ENCODE results near the gene UGT1A1. TPM values are rescaled to one million over a fixed set of nuclear protein-coding genes. Genes with fewer than 3 reads are reported as not detected.

The UGT1A1 gene
- total RNA-seq, 1 donor from 2014 or later, result not detected

GRCh38 chr2:233766416-233766815 is 6.3 kb downstream of the UGT1A1 start:
- no peak overlapping the region for H3K27ac Mint-ChIP-seq
- H3K27me3 Mint-ChIP-seq (ENCODE audit: insufficient read depth), result peaks cover 4% of the 10 kb centered on the region
- intact Hi-C loops (cut with micrococcal nuclease), result no loop called here
- DNase-seq (ENCODE audit: low spot score), result no peak
- no peak overlapping the region for H3K4me3 Mint-ChIP-seq
- H3K36me3 Mint-ChIP-seq (ENCODE audit: low read depth), result no peaks in the 10 kb centered on the region
- no peaks in the 10 kb centered on the region for H3K4me1 Mint-ChIP-seq (ENCODE audit: low read depth)
- no peaks in the 10 kb centered on the region for H3K9me3 Mint-ChIP-seq

- Mint-ChIP-seq H3K27me3 (ENCODE audit: insufficient read depth) (peaks cover 4% of the 10 kb centered on the region), H3K9me3 (no peaks in the 10 kb centered on the region), H3K4me1 (ENCODE audit: low read depth) (no peaks in the 10 kb centered on the region), H3K27ac (no peak overlapping the region), H3K36me3 (ENCODE audit: low read depth) (no peaks in the 10 kb centered on the region), H3K4me3 (no peak overlapping the region)
- no peak for DNase-seq (ENCODE audit: low spot score)
- intact Hi-C loops (cut with micrococcal nuclease), result no loop called here
Observed at GRCh38 chr2:233768076-233768475, 8.0 kb downstream of the UGT1A1 start.

- intact Hi-C loops (cut with micrococcal nuclease), result no loop called here
- Mint-ChIP-seq H3K27me3 (ENCODE audit: insufficient read depth) (peaks cover 4% of the 10 kb centered on the region), H3K27ac (no peak overlapping the region), H3K9me3 (no peaks in the 10 kb centered on the region), H3K4me3 (no peak overlapping the region), H3K4me1 (ENCODE audit: low read depth) (no peaks in the 10 kb centered on the region), H3K36me3 (ENCODE audit: low read depth) (no peaks in the 10 kb centered on the region)
- no peak for DNase-seq (ENCODE audit: low spot score)
Observed at GRCh38 chr2:233769260-233769659, 9.2 kb downstream of the UGT1A1 start.

GRCh38 chr2:233772153-233772552 is 12.1 kb downstream of the UGT1A1 start:
- H3K4me3 Mint-ChIP-seq, result no peak overlapping the region
- H3K27ac Mint-ChIP-seq, result no peak overlapping the region
- intact Hi-C loops (cut with micrococcal nuclease), result no loop called here
- DNase-seq (ENCODE audit: low spot score), result no peak
- peaks cover 4% of the 10 kb centered on the region for H3K27me3 Mint-ChIP-seq (ENCODE audit: insufficient read depth)
- peaks cover 4% of the 10 kb centered on the region for H3K9me3 Mint-ChIP-seq
- no peaks in the 10 kb centered on the region for H3K36me3 Mint-ChIP-seq (ENCODE audit: low read depth)
- no peaks in the 10 kb centered on the region for H3K4me1 Mint-ChIP-seq (ENCODE audit: low read depth)

GRCh38 chr2:233772583-233772982 is 12.5 kb downstream of the UGT1A1 start:
- Mint-ChIP-seq H3K27me3 (ENCODE audit: insufficient read depth) (peaks cover 4% of the 10 kb centered on the region), H3K4me1 (ENCODE audit: low read depth) (no peaks in the 10 kb centered on the region), H3K27ac (no peak overlapping the region), H3K36me3 (ENCODE audit: low read depth) (no peaks in the 10 kb centered on the region), H3K9me3 (peaks cover 4% of the 10 kb centered on the region), H3K4me3 (no peak overlapping the region)
- intact Hi-C loops (cut with micrococcal nuclease), result no loop called here
- DNase-seq (ENCODE audit: low spot score), result no peak

- DNase-seq (ENCODE audit: low spot score), result no peak
- H3K9me3 Mint-ChIP-seq, result peaks cover 4% of the 10 kb centered on the region
- no peaks in the 10 kb centered on the region for H3K4me1 Mint-ChIP-seq (ENCODE audit: low read depth)
- H3K27ac Mint-ChIP-seq, result no peak overlapping the region
- intact Hi-C loops (cut with micrococcal nuclease), result no loop called here
- H3K4me3 Mint-ChIP-seq, result no peak overlapping the region
- no peaks in the 10 kb centered on the region for H3K36me3 Mint-ChIP-seq (ENCODE audit: low read depth)
- peaks cover 4% of the 10 kb centered on the region for H3K27me3 Mint-ChIP-seq (ENCODE audit: insufficient read depth)
Observed at GRCh38 chr2:233773854-233774253, 13.8 kb downstream of the UGT1A1 start.

GRCh38 chr2:233775414-233775813 is 15.3 kb downstream of the UGT1A1 start:
- intact Hi-C loops (cut with micrococcal nuclease), result no loop called here
- peaks cover 4% of the 10 kb centered on the region for H3K9me3 Mint-ChIP-seq

GRCh38 chr2:233778030-233778429 is 18.0 kb downstream of the UGT1A1 start, which contains the start of gene MROH2A:
TSS of gene MROH2A (plus strand) at chr2:233778330. CDS start at chr2:233779359, 1,029 bp downstream.
- H3K36me3 Mint-ChIP-seq (ENCODE audit: low read depth), result no peaks in the 10 kb centered on the region
- no peaks in the 10 kb centered on the region for H3K4me1 Mint-ChIP-seq (ENCODE audit: low read depth)
- H3K4me3 Mint-ChIP-seq, result no peak within 1 kb of the TSS
- peaks cover 12% of the 10 kb centered on the region for H3K27me3 Mint-ChIP-seq (ENCODE audit: insufficient read depth)
- DNase-seq (ENCODE audit: low spot score), result no peak
- H3K27ac Mint-ChIP-seq, result no peak within 1 kb of the TSS
- H3K9me3 Mint-ChIP-seq, result peaks cover 4% of the 10 kb centered on the region
- intact Hi-C loops (cut with micrococcal nuclease), result no loop called here

More at GRCh38 chr2:233775414-233775813, 15.3 kb downstream of the UGT1A1 start:
- no peak for DNase-seq (ENCODE audit: low spot score)
- Mint-ChIP-seq H3K4me3 (no peak overlapping the region), H3K27ac (no peak overlapping the region), H3K27me3 (ENCODE audit: insufficient read depth) (peaks cover 8% of the 10 kb centered on the region), H3K36me3 (ENCODE audit: low read depth) (no peaks in the 10 kb centered on the region), H3K4me1 (ENCODE audit: low read depth) (no peaks in the 10 kb centered on the region)

- Mint-ChIP-seq H3K9me3 (peaks cover 4% of the 10 kb centered on the region), H3K4me3 (no peak overlapping the region), H3K27ac (no peak overlapping the region), H3K27me3 (ENCODE audit: insufficient read depth) (peaks cover 12% of the 10 kb centered on the region), H3K4me1 (ENCODE audit: low read depth) (no peaks in the 10 kb centered on the region), H3K36me3 (ENCODE audit: low read depth) (no peaks in the 10 kb centered on the region)
- intact Hi-C loops (cut with micrococcal nuclease), result no loop called here
- DNase-seq (ENCODE audit: low spot score), result no peak
Observed at GRCh38 chr2:233779722-233780121, 19.7 kb downstream of the UGT1A1 start.

- no peak overlapping the region for H3K4me3 Mint-ChIP-seq
- no peak overlapping the region for H3K27ac Mint-ChIP-seq
- H3K27me3 Mint-ChIP-seq (ENCODE audit: insufficient read depth), result peaks cover 12% of the 10 kb centered on the region
- DNase-seq (ENCODE audit: low spot score), result no peak
- peaks cover 3% of the 10 kb centered on the region for H3K9me3 Mint-ChIP-seq
- no peaks in the 10 kb centered on the region for H3K4me1 Mint-ChIP-seq (ENCODE audit: low read depth)
- intact Hi-C loops (cut with micrococcal nuclease), result no loop called here
- H3K36me3 Mint-ChIP-seq (ENCODE audit: low read depth), result no peaks in the 10 kb centered on the region
Observed at GRCh38 chr2:233780771-233781170, 20.7 kb downstream of the UGT1A1 start.

GRCh38 chr2:233789554-233789953 is 29.5 kb downstream of the UGT1A1 start:
- Mint-ChIP-seq H3K36me3 (ENCODE audit: low read depth) (no peaks in the 10 kb centered on the region), H3K27me3 (ENCODE audit: insufficient read depth) (no peaks in the 10 kb centered on the region), H3K4me1 (ENCODE audit: low read depth) (no peaks in the 10 kb centered on the region), H3K4me3 (no peak overlapping the region), H3K27ac (no peak overlapping the region), H3K9me3 (no peaks in the 10 kb centered on the region)
- intact Hi-C loops (cut with micrococcal nuclease), result no loop called here
- DNase-seq (ENCODE audit: low spot score), result no peak

GRCh38 chr2:233791151-233791882 is 31.2 kb downstream of the UGT1A1 start:
- no peaks in the 10 kb centered on the region for H3K27me3 Mint-ChIP-seq (ENCODE audit: insufficient read depth)
- intact Hi-C loops (cut with micrococcal nuclease), result no loop called here
- H3K4me1 Mint-ChIP-seq (ENCODE audit: low read depth), result no peaks in the 10 kb centered on the region
- H3K27ac Mint-ChIP-seq, result no peak overlapping the region
- H3K4me3 Mint-ChIP-seq, result no peak overlapping the region
- H3K9me3 Mint-ChIP-seq, result no peaks in the 10 kb centered on the region
- H3K36me3 Mint-ChIP-seq (ENCODE audit: low read depth), result no peaks in the 10 kb centered on the region
- DNase-seq (ENCODE audit: low spot score), result no peak

- no peaks in the 10 kb centered on the region for H3K4me1 Mint-ChIP-seq (ENCODE audit: low read depth)
- no peaks in the 10 kb centered on the region for H3K27me3 Mint-ChIP-seq (ENCODE audit: insufficient read depth)
- no peak overlapping the region for H3K27ac Mint-ChIP-seq
- intact Hi-C loops (cut with micrococcal nuclease), result no loop called here
- no peak for DNase-seq (ENCODE audit: low spot score)
- H3K36me3 Mint-ChIP-seq (ENCODE audit: low read depth), result no peaks in the 10 kb centered on the region
- H3K9me3 Mint-ChIP-seq, result no peaks in the 10 kb centered on the region
- no peak overlapping the region for H3K4me3 Mint-ChIP-seq
Observed at GRCh38 chr2:233791883-233792329, 31.8 kb downstream of the UGT1A1 start.

- H3K36me3 Mint-ChIP-seq (ENCODE audit: low read depth), result no peaks in the 10 kb centered on the region
- H3K4me1 Mint-ChIP-seq (ENCODE audit: low read depth), result no peaks in the 10 kb centered on the region
- H3K27ac Mint-ChIP-seq, result no peak overlapping the region
- intact Hi-C loops (cut with micrococcal nuclease), result no loop called here
- no peak for DNase-seq (ENCODE audit: low spot score)
- H3K4me3 Mint-ChIP-seq, result no peak overlapping the region
- H3K27me3 Mint-ChIP-seq (ENCODE audit: insufficient read depth), result no peaks in the 10 kb centered on the region
- H3K9me3 Mint-ChIP-seq, result no peaks in the 10 kb centered on the region
Observed at GRCh38 chr2:233792720-233793119, 32.6 kb downstream of the UGT1A1 start.

Data from activated T-helper 1 cell treated with anti-CD3 and anti-CD28 coated beads, Interleukin-12 subunit alpha, Interleukin-12 subunit beta, Interleukin-2, Interleukin-4 antibody, amounts not matched to agents 30 ng/mL and 10 ng/mL and 1 ng/mL, durations not matched to agents 14 hours and 24 hours and 36 hours (primary cell).